ENCODE results near the gene CCDC178. TPM values are rescaled to one million over a fixed set of nuclear protein-coding genes. Genes with fewer than 3 reads are reported as not detected.

Gene CCDC178
- total and polyA plus RNA-seq, 2 of the 4 experiments (the other 2 are of a cell fraction) = not detected

GRCh38 chr18:33239298-33239697 lies 201.2 kb downstream of the CCDC178 start:
- no peak overlapping the region for H3K4ac ChIP-seq (ENCODE audit: low read depth, low read length)
- no peak overlapping the region for H4K91ac ChIP-seq (ENCODE audit: insufficient read depth, low read depth, low read length)
- H3K27ac ChIP-seq (ENCODE audit: insufficient read depth, low read length) = no peak overlapping the region
- no peak overlapping the region for H3K18ac ChIP-seq (ENCODE audit: low read depth, low read length)
- H3K79me1 ChIP-seq (ENCODE audit: low read depth in 1 of 2, low read length in 2 of 2) = no peaks in the 10 kb centered on the region
- no peak overlapping the region for H3K9ac ChIP-seq (ENCODE audit: low read depth, low read length)
- H3K36me3 ChIP-seq (ENCODE audit: control insufficient read depth, insufficient read depth, low read length) = no peaks in the 10 kb centered on the region
- H3K27me3 ChIP-seq (ENCODE audit: control insufficient read depth, insufficient read depth, low read length) = no peaks in the 10 kb centered on the region
- H4K20me1 ChIP-seq (ENCODE audit: insufficient read depth, low read length) = no peaks in the 10 kb centered on the region
- H2AK5ac ChIP-seq (ENCODE audit: low read depth, low read length) = no peak overlapping the region
- DNase-seq = no peak
- H4K8ac ChIP-seq (ENCODE audit: low read depth in 2 of 2, low read length in 2 of 2) = no peak overlapping the region
- no peak overlapping the region for H3K23ac ChIP-seq (ENCODE audit: low read depth, low read length)
- intact Hi-C loops (cut with micrococcal nuclease) (no loop called here), in situ Hi-C loops (cut with MboI; ENCODE audit: low sequenced_read_pairs) (loop anchor here (10.0 kb wide), 1 partner anchor 526 kb away; no protein-coding TSS in a partner anchor), dilution Hi-C loops (cut with HindIII; ENCODE audit: low sequenced_read_pairs, unreplicated experiment) (no loop called here)
- no peak overlapping the region for H2AFZ ChIP-seq (replicated peaks; ENCODE audit: low read length, poor library complexity)
- H2BK120ac ChIP-seq (ENCODE audit: low read depth, low read length) = no peak overlapping the region
- no peak overlapping the region for H2AK9ac ChIP-seq (replicated peaks; ENCODE audit: low read depth, low read length, poor library complexity)
- no peak overlapping the region for H3K4me3 ChIP-seq (ENCODE audit: insufficient read depth, low read depth, low read length)
- H4K5ac ChIP-seq (ENCODE audit: low read depth, low read length) = no peak overlapping the region
- no peak overlapping the region for H2BK20ac ChIP-seq (ENCODE audit: low read depth, low read length)
- no peak overlapping the region for H3K4me2 ChIP-seq (ENCODE audit: low read depth, low read length)
- H3K9me1 ChIP-seq (ENCODE audit: insufficient read depth, low read length) = no peaks in the 10 kb centered on the region
- H3K9me3 ChIP-seq (ENCODE audit: control insufficient read depth, insufficient read depth, low read length) = no peaks in the 10 kb centered on the region
- no peak overlapping the region for H3K56ac ChIP-seq (ENCODE audit: extremely low read depth, insufficient read depth, low read length)
- no peaks in the 10 kb centered on the region for H3K4me1 ChIP-seq (ENCODE audit: control insufficient read depth, insufficient read depth, low read length)
- BruUV-seq (replicated peaks) = no TSS peak
- WGBS, 2 experiments (ENCODE audit: extremely low coverage in 2 of 2, insufficient read length in 1 of 2) = no CpG with 5 or more reads among the region's 1 CpG
- H2BK15ac ChIP-seq (ENCODE audit: low read depth, low read length) = no peak overlapping the region
- ChIA-PET CTCF (interaction anchor here (0.6 kb wide), 1 partner anchor 16 kb away, joined by 3 read pairs; no protein-coding TSS in a partner anchor), POLR2A (ENCODE audit: unreplicated experiment) (no interaction called here)
- TF ChIP-seq RAD21 (IDR thresholded peaks at IDR 0.05; ENCODE audit: low read length) (no peak), BHLHE40 (IDR thresholded peaks at IDR 0.05; ENCODE audit: low read depth, low read length) (no peak), CHD1 (IDR thresholded peaks at IDR 0.05; ENCODE audit: low read depth, low read length) (no peak), MAZ (IDR thresholded peaks at IDR 0.05; ENCODE audit: borderline replicate concordance, low read depth, low read length) (no peak), MXI1 (IDR thresholded peaks at IDR 0.05; ENCODE audit: borderline replicate concordance, low read depth, low read length) (no peak), SMC3 (IDR thresholded peaks at IDR 0.05; ENCODE audit: low read depth, low read length) (no peak), CEBPB (IDR thresholded peaks at IDR 0.05; ENCODE audit: low read depth, low read length) (no peak), RFX5 (IDR thresholded peaks at IDR 0.05; ENCODE audit: low read depth, low read length) (no peak)
- no peak overlapping the region for H3K14ac ChIP-seq (replicated peaks; ENCODE audit: low read depth, low read length)
- no peak for ATAC-seq (ENCODE audit: low read depth)
- no peak overlapping the region for H2BK5ac ChIP-seq (ENCODE audit: low read depth, low read length, poor library complexity, severe bottlenecking)
